GM12891 (cell line): Measurements from ENCODE around the gene PTPRD.

Experiments used
- POLR2A ChIP-seq: IDR thresholded peaks from 2 replicates; pipeline ENCODE4 v1.6.1; 2011; ENCODE audit warnings: low read depth, low read length, control low read depth
- POLR2AphosphoS5 ChIP-seq: IDR thresholded peaks from 2 replicates; pipeline ENCODE4 v1.6.1; 2011; ENCODE audit warnings: low read depth, low read length, control low read depth
- POU2F2 ChIP-seq: IDR thresholded peaks from 2 replicates; pipeline ENCODE4 v1.6.1; 2011; ENCODE audit warnings: low read depth, mild to moderate bottlenecking, control low read depth, low read length, moderate library complexity
- SPI1 ChIP-seq: IDR thresholded peaks from 2 replicates; pipeline ENCODE4 v1.6.1; 2011; ENCODE audit warnings: low read depth, low read length, control low read depth
- TAF1 ChIP-seq: IDR thresholded peaks from 2 replicates; pipeline ENCODE4 v1.6.1; 2011; ENCODE audit warnings: low read depth, low read length, control low read depth

DNA sequence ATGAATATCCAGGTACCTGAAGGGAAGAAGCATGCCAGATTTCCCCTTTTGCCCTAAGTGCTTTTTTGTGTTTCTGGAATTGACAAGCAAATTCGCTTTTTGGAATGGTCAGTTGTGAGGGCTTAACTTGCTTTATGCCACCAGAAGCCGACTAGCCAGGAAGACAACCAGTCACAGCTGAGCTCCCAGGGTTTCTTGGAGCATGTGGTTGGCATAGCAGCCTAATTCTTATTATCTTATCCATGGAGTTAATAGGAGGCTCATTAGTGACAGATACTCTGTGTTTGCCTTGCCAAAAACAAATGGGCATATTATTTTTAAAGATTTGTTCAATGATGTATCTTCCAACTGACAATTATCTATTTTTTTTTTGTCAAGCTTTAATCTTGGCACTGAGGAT is 500.7 kb downstream of the PTPRD start:
- no peak for TF ChIP-seq POLR2AphosphoS5
- TF ChIP-seq POLR2A, result no peak
- no peak for TF ChIP-seq TAF1
- TF ChIP-seq SPI1, result no peak
- no peak for TF ChIP-seq POU2F2
